Nephron progenitor cell (in vitro differentiated cells): ENCODE measurements around the gene ASIC2.

ENCODE experiments used
- DNase-seq: peaks from one replicate; pipeline ENCODE4 v3.0.0; 2021
- H3K27ac Mint-ChIP-seq: 2 replicates; pipeline ENCODE4 v1.8.0; 2021; ENCODE audit warnings: mild to moderate bottlenecking, moderate library complexity, mixed read lengths
- H3K27me3 Mint-ChIP-seq: 2 replicates; pipeline ENCODE4 v1.8.0; 2021; ENCODE audit warnings: mild to moderate bottlenecking, low read depth, mixed read lengths; ENCODE audit not compliant: poor library complexity
- H3K36me3 Mint-ChIP-seq: 2 replicates; pipeline ENCODE4 v1.8.0; 2021; ENCODE audit warnings: low read depth, mixed read lengths
- H3K4me1 Mint-ChIP-seq: 2 replicates; pipeline ENCODE4 v1.8.0; 2021; ENCODE audit warnings: mixed read lengths
- H3K4me3 Mint-ChIP-seq: 2 replicates; pipeline ENCODE4 v1.8.0; 2021; ENCODE audit warnings: mild to moderate bottlenecking, moderate library complexity, mixed read lengths
- H3K9me3 Mint-ChIP-seq: 2 replicates; pipeline ENCODE4 v1.8.0; 2021; ENCODE audit warnings: mild to moderate bottlenecking, moderate library complexity, mixed read lengths
- TF ChIP-seq, protein P1 (sequence below): fragments of 200-600 bp; sonication (generic); IDR thresholded peaks from 2 replicates; pipeline ENCODE4 v1.5.0; 2021; ENCODE audit warnings: antibody characterized with exemption

The ASIC2 gene

DNA sequence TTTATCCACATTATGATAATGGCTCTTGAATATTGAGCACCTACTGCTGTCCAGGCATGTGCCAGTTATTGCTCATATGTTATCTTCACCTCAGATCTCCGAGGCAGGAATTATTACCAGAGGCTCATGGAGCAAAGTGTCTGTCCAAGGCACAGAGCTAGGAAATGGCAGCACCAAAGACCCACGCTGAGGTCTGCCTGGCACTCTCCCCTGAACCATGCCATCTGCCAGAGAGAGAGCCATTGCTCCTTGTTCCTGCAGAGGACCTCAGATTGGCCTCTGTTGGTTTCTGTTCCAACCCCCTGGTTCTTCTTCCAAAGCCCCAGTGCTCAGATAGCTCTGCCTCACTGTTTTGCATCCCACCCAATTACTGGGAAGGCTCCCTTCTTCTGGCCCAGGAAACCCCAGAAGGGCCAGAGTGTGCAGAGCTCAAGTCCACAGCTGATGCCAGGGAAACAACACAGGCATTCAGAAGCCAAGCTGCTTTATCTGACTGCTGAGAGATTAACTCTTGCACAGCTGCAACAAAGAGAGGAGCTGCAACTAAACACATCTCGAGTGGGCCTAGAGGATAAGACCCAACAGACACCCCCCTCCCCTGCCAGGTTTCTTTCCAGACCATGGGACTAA is 5.9 kb downstream of the ASIC2 start:
- no peaks in the 10 kb centered on the region for H3K9me3 Mint-ChIP-seq
- peaks cover 25% of the 10 kb centered on the region for H3K27me3 Mint-ChIP-seq
- H3K4me3 Mint-ChIP-seq = no peak overlapping the region
- DNase-seq = no peak
- H3K4me1 Mint-ChIP-seq = peaks cover 18% of the 10 kb centered on the region
- H3K27ac Mint-ChIP-seq = no peak overlapping the region
- TF ChIP-seq, protein P1, sequence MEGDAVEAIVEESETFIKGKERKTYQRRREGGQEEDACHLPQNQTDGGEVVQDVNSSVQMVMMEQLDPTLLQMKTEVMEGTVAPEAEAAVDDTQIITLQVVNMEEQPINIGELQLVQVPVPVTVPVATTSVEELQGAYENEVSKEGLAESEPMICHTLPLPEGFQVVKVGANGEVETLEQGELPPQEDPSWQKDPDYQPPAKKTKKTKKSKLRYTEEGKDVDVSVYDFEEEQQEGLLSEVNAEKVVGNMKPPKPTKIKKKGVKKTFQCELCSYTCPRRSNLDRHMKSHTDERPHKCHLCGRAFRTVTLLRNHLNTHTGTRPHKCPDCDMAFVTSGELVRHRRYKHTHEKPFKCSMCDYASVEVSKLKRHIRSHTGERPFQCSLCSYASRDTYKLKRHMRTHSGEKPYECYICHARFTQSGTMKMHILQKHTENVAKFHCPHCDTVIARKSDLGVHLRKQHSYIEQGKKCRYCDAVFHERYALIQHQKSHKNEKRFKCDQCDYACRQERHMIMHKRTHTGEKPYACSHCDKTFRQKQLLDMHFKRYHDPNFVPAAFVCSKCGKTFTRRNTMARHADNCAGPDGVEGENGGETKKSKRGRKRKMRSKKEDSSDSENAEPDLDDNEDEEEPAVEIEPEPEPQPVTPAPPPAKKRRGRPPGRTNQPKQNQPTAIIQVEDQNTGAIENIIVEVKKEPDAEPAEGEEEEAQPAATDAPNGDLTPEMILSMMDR = no peak
- H3K36me3 Mint-ChIP-seq = no peaks in the 10 kb centered on the region

DNA sequence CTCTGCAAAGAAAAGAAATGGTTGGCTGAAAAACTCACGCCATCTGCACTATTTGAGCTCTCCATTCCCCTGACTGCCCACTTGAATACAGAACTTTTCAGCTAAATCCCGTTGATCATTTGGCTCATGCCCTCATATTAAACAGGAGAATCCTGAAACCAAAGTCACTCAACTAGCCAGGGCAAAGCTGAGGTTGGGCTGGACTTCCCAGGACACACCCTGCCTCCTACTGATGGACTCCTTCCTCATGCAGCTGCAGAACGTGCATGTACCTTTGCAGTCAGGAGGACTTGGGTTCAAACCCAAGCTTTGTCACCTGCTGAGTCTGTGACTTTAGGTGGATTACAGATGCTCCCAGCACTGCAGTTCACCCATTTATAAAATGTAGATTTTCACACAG is 7.7 kb downstream of the ASIC2 start:
- Mint-ChIP-seq H3K36me3 (no peaks in the 10 kb centered on the region), H3K27ac (no peak overlapping the region), H3K9me3 (no peaks in the 10 kb centered on the region), H3K4me3 (no peak overlapping the region), H3K4me1 (peaks cover 24% of the 10 kb centered on the region), H3K27me3 (peaks cover 14% of the 10 kb centered on the region)
- TF ChIP-seq, protein P1 = no peak
- no peak for DNase-seq

DNA sequence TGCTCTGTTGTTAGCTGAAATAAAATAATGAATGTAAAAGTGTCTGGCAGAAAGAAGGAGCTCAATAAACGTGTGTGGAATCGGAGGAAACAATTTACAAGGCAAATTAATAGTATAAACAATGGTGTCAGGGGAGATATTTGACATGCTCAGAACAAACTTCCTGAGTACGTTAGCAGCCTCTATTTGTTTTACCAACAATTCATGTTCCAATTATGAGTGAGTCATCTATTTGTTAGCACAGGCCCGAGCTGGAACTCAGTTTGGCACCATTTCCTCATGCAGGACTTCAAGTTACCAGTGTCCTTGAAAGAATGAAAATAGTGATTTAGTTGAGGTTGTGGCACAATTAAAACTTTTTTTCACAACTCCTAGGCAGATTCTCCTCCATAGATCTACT is 9.1 kb downstream of the ASIC2 start:
- no peaks in the 10 kb centered on the region for H3K9me3 Mint-ChIP-seq
- no peaks in the 10 kb centered on the region for H3K36me3 Mint-ChIP-seq
- TF ChIP-seq, protein P1 = no peak
- H3K27me3 Mint-ChIP-seq = peaks cover 8% of the 10 kb centered on the region
- no peak for DNase-seq
- peaks cover 38% of the 10 kb centered on the region for H3K4me1 Mint-ChIP-seq
- no peak overlapping the region for H3K4me3 Mint-ChIP-seq
- no peak overlapping the region for H3K27ac Mint-ChIP-seq

DNA sequence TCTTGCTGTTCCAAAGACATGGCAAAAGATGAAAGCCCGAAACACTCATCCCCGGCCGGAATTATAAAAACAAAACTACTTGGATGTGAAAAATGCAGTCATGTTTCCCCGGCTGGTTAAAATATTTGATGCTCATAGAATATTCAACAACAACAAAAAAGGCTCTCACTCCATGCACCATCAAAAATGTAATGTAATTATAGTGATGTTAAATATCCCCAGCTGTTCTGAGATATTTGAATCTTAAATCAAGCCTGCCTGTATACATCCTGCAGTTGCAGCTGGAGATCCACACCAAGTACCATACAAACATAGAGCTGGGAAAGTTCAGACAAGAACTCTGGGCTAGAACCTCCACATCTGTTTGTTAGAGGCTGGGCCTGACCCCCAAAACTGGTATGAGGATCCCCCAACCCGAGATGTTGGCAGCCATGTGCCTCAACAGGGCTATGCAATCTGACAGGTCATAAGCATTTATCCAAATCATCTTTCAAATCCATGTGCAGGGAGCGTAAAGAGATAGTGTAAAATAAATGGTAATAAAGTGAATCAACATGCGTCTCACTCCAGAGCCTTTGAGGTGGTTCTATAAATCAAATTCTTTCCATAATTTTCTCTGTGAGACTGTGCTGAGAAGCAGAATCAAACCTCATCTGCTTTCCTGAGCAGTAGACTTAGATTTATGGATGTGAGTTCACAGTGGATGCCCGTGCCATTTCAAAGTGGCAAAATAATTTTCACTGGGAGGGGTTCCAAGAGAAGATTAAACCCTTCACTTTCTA is 12.7 kb downstream of the ASIC2 start:
- DNase-seq = no peak
- Mint-ChIP-seq H3K9me3 (no peaks in the 10 kb centered on the region), H3K27ac (peak overlapping the region; percentile 40), H3K4me3 (no peak overlapping the region), H3K27me3 (peaks cover 3% of the 10 kb centered on the region), H3K4me1 (peaks cover 73% of the 10 kb centered on the region), H3K36me3 (no peaks in the 10 kb centered on the region)
- TF ChIP-seq, protein P1 = no peak

DNA sequence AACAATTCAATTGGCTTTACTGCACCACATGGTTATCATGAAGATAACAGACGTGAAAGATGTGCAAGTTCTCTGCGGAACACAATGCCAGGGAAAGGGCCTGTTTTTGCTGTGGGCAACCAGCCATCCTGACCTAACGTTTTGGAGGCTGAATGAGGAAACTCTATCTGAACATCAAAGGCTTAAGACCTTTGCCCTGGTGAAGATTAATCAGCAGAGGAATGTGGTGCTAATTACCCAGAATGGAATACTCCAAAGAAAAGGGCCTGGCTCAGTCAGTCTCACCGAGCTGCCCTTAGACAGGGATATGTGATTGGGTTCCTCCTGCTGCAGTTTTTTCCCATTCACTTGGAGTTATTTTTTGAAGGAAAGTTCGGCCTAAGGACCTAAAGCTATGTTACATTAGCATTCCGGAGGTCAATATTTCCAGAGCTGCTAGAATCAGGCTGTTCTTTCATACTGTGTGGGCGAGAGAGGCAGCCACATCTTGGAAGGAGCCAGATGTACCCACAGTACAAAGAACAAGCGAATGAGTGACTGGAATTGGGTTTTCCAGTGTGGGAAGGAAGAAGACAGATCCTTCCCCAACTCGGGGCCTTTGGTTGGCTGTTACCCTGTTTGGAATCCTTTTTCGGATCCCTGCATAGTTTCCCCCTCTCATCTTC is 15.5 kb downstream of the ASIC2 start:
- Mint-ChIP-seq H3K4me3 (peak overlapping the region; percentile 27), H3K27me3 (peaks cover 8% of the 10 kb centered on the region), H3K36me3 (no peaks in the 10 kb centered on the region), H3K4me1 (peaks cover 87% of the 10 kb centered on the region), H3K9me3 (no peaks in the 10 kb centered on the region), H3K27ac (peak overlapping the region; percentile 79)
- TF ChIP-seq, protein P1 = no peak
- DNase-seq = peak; percentile 40
